PFSK-1 (cell line): ENCODE data around the gene SDHB.

Source experiments
- FOXP2 ChIP-seq: optimal IDR thresholded peaks from 2 replicates; pipeline ENCODE3; 2011; ENCODE audit warnings: borderline replicate concordance, control low read depth, inconsistent platforms; ENCODE audit not compliant: insufficient read depth; ENCODE audit errors: extremely low read length, extremely low read depth
- POLR2AphosphoS5 ChIP-seq: IDR thresholded peaks from 2 replicates; pipeline ENCODE4 v1.6.1; 2012; ENCODE audit warnings: low read depth, mild to moderate bottlenecking, control low read depth, low read length, moderate library complexity
- REST ChIP-seq, 2 experiments: IDR thresholded peaks; 2 replicates each; pipeline versions ENCODE4 v1.6.1 to v1.8.0; 2011 to 2012; ENCODE audit warnings: low read depth in 2 of 2, low read length in 2 of 2, control low read depth in 1 of 2, inconsistent platforms in 1 of 2, mild to moderate bottlenecking in 1 of 2, moderate library complexity in 1 of 2; ENCODE audit not compliant: insufficient read depth in 1 of 2
- SIN3A ChIP-seq: IDR thresholded peaks from 2 replicates; pipeline ENCODE4 v1.6.1; 2012; ENCODE audit warnings: mild to moderate bottlenecking, low read length, moderate library complexity, borderline replicate concordance; ENCODE audit not compliant: insufficient read depth
- TAF1 ChIP-seq: IDR thresholded peaks from 2 replicates; pipeline ENCODE4 v1.6.1; 2012; ENCODE audit warnings: low read length, control low read depth, borderline replicate concordance; ENCODE audit not compliant: insufficient read depth

The SDHB gene

GRCh38 chr1:16992675-16993074, 61.2 kb downstream of the SDHB start:
- no peak for TF ChIP-seq SIN3A
- no peak for TF ChIP-seq TAF1
- no peak for TF ChIP-seq FOXP2
- TF ChIP-seq POLR2AphosphoS5: no peak
- no peak for TF ChIP-seq REST (IDR thresholded peaks at IDR 0.05; ENCODE audit: insufficient read depth in 1 of 2, low read depth in 2 of 2, low read length in 2 of 2)

GRCh38 chr1:16992102-16992501, 61.7 kb downstream of the SDHB start:
- TF ChIP-seq POLR2AphosphoS5 (no peak), FOXP2 (no peak), REST (IDR thresholded peaks at IDR 0.05; ENCODE audit: insufficient read depth in 1 of 2, low read depth in 2 of 2, low read length in 2 of 2) (no peak), SIN3A (no peak), TAF1 (no peak)

- TF ChIP-seq TAF1 (no peak), POLR2AphosphoS5 (no peak), SIN3A (no peak), FOXP2 (no peak), REST (IDR thresholded peaks at IDR 0.05; ENCODE audit: insufficient read depth in 1 of 2, low read depth in 2 of 2, low read length in 2 of 2) (no peak)
These were observed 62.3 kb downstream of the SDHB start for GRCh38 chr1:16991571-16991970.

- TF ChIP-seq TAF1 (no peak), REST (IDR thresholded peaks at IDR 0.05; ENCODE audit: insufficient read depth in 1 of 2, low read depth in 2 of 2, low read length in 2 of 2) (no peak), SIN3A (no peak), FOXP2 (no peak), POLR2AphosphoS5 (no peak)
These were observed 64.0 kb downstream of the SDHB start for GRCh38 chr1:16989676-16990391.

- TF ChIP-seq REST (IDR thresholded peaks at IDR 0.05; ENCODE audit: insufficient read depth in 1 of 2, low read depth in 2 of 2, low read length in 2 of 2) (no peak), SIN3A (no peak), TAF1 (no peak), FOXP2 (no peak), POLR2AphosphoS5 (no peak)
These were observed 65.6 kb downstream of the SDHB start for GRCh38 chr1:16988210-16988609.
